ENCODE data around the gene RALGAPB.

DNA sequence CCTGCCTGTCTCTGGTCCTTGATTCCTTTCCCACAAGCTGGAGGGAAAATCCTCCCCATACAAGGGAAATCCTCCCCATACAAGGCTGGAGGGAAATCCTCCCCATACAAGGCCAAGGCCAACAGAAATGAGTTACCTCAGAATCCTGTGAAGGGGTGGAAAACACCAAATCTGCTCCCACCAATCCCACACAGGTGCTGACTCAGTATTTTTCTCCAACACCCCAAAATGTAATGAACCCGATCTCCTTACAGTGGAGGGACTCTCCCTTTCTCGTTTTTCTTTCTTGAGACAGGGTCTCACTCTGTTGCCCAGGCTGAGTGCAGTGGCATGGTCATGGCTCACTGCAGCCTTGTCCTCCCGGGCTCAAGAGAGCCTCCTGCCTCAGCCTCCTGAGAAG, 43.8 kb upstream of the RALGAPB start:
- no peak for TF ChIP-seq POLR2A (IDR thresholded peaks at IDR 0.05)
- TF ChIP-seq, protein P1, sequence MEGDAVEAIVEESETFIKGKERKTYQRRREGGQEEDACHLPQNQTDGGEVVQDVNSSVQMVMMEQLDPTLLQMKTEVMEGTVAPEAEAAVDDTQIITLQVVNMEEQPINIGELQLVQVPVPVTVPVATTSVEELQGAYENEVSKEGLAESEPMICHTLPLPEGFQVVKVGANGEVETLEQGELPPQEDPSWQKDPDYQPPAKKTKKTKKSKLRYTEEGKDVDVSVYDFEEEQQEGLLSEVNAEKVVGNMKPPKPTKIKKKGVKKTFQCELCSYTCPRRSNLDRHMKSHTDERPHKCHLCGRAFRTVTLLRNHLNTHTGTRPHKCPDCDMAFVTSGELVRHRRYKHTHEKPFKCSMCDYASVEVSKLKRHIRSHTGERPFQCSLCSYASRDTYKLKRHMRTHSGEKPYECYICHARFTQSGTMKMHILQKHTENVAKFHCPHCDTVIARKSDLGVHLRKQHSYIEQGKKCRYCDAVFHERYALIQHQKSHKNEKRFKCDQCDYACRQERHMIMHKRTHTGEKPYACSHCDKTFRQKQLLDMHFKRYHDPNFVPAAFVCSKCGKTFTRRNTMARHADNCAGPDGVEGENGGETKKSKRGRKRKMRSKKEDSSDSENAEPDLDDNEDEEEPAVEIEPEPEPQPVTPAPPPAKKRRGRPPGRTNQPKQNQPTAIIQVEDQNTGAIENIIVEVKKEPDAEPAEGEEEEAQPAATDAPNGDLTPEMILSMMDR (IDR thresholded peaks at IDR 0.05), result no peak
